GM19452 (cell line): ENCODE measurements around the gene POLR2F.

Experiments
- ATAC-seq: cut with Tn5 transposase; IDR thresholded peaks from one replicate; pipeline ENCODE4 v1.9.1; 2021; ENCODE audit not compliant: unreplicated experiment

Gene POLR2F

GRCh38 chr22:37981282-37982011, 27.9 kb downstream of the POLR2F start:
- no peak for ATAC-seq

- ATAC-seq = no peak
Measured at GRCh38 chr22:37982151-37982785, 28.8 kb downstream of the POLR2F start.

- ATAC-seq = no peak
Measured at GRCh38 chr22:37982938-37983859, 29.7 kb downstream of the POLR2F start.

GRCh38 chr22:37983860-37984791, 30.6 kb downstream of the POLR2F start, which contains the start of gene SOX10:
Gene SOX10 (minus strand): TSS chr22:37984555. CDS start chr22:37983784, 771 bp downstream.
- ATAC-seq = no peak

- no peak for ATAC-seq
Measured at GRCh38 chr22:37985050-37985585, 31.6 kb downstream of the POLR2F start.

- no peak for ATAC-seq
Measured at GRCh38 chr22:37985751-37986281, 32.3 kb downstream of the POLR2F start.

GRCh38 chr22:37986371-37986770, 32.9 kb downstream of the POLR2F start:
- ATAC-seq = no peak

- no peak for ATAC-seq
Measured at GRCh38 chr22:37989146-37990045, 35.9 kb downstream of the POLR2F start.

GRCh38 chr22:37990301-37990700, 36.8 kb downstream of the POLR2F start:
- ATAC-seq = no peak

- no peak for ATAC-seq
Measured at GRCh38 chr22:37990862-37991261, 37.4 kb downstream of the POLR2F start.

- ATAC-seq = no peak
Measured at GRCh38 chr22:37991731-37992442, 38.4 kb downstream of the POLR2F start.

- ATAC-seq = no peak
Measured at GRCh38 chr22:37994049-37994448, 40.5 kb downstream of the POLR2F start.

- no peak for ATAC-seq
Measured at GRCh38 chr22:37994982-37995381, 41.5 kb downstream of the POLR2F start.

- ATAC-seq = no peak
Measured at GRCh38 chr22:37995460-37995859, 42.0 kb downstream of the POLR2F start.

GRCh38 chr22:37996079-37996478, 42.6 kb downstream of the POLR2F start:
- ATAC-seq = no peak

- ATAC-seq = no peak
Measured at GRCh38 chr22:37996515-37997246, 43.2 kb downstream of the POLR2F start.

GRCh38 chr22:37998543-37998942, 45.0 kb downstream of the POLR2F start:
- ATAC-seq = no peak

- no peak for ATAC-seq
Measured at GRCh38 chr22:37999236-37999635, 45.7 kb downstream of the POLR2F start.
